C4-2B (cell line): ENCODE results near the gene ABI1.

Source experiments
- CTCF ChIP-seq: fragments of 450-650 bp; conservative IDR thresholded peaks from 2 replicates; pipeline ENCODE4 v1.5.1; 2017; ENCODE audit warnings: mild to moderate bottlenecking
- ZFX ChIP-seq: fragments of 450-650 bp; IDR thresholded peaks from 2 replicates; pipeline ENCODE4 v1.6.1; 2017

GRCh38 chr10:26723016-26723415 lies 137.7 kb downstream of the ABI1 start:
- TF ChIP-seq CTCF (no peak), ZFX (no peak)
